B cell (primary cell): ENCODE data around the gene TLR3. TPM values are rescaled to one million over a fixed set of nuclear protein-coding genes. Genes with fewer than 3 reads are reported as not detected.

Source experiments
- ATAC-seq: fragments of 200-7000 bp; cut with Tn5 transposase; one replicate; pipeline ENCODE4 v1.10.0; 2021; ENCODE audit warnings: low read depth, mild to moderate bottlenecking, moderate number of reproducible peaks, moderate library complexity
- CTCF ChIA-PET: fragments of 350-600 bp; sonication (Branson Sonifier 250); formaldehyde crosslinking; loops from one replicate; lab custom pipeline; 2021; ENCODE audit warnings: antibody characterized with exemption, inconsistent platforms; lab: Charles Lee
- POLR2A ChIA-PET: fragments of 350-600 bp; sonication (Branson Sonifier 250); formaldehyde crosslinking; loops from one replicate; lab custom pipeline; 2021; ENCODE audit warnings: antibody characterized with exemption; lab: Charles Lee
- DNase-seq: peaks from one replicate; pipeline ENCODE4 v3.0.0; 2013
- H2AFZ ChIP-seq: 2 replicates; pipeline ENCODE4 v1.6.1; 2012; ENCODE audit warnings: mild to moderate bottlenecking, low read depth, low read length; ENCODE audit not compliant: insufficient read depth, poor library complexity, severe bottlenecking
- H3K27ac ChIP-seq, 2 donors: 1 replicate in 1 of 2; 2 replicates in 1 of 2; pipeline ENCODE4 v1.5.1; 2012 to 2013; ENCODE audit warnings: low read length in 2 of 2, mild to moderate bottlenecking in 2 of 2, moderate library complexity in 1 of 2
- H3K27me3 ChIP-seq, 4 experiments: fragments of 200-600 bp in 1 of 4; sonication (generic) in 1 of 4; replicated peaks in 1 of 4; 1 replicate in 2 of 4; 2 replicates in 2 of 4; pipeline versions ENCODE4 v1.6.1 to v1.7.0; 2013 to 2016; ENCODE audit warnings: low read length in 3 of 4, mild to moderate bottlenecking in 2 of 4, mixed read lengths in 1 of 4, moderate library complexity in 1 of 4; ENCODE audit not compliant: insufficient read depth in 4 of 4, control insufficient read depth in 3 of 4; ENCODE audit errors: control extremely low read depth in 1 of 4
- H3K36me3 ChIP-seq, 2 experiments: replicated peaks in 1 of 2; 1 replicate in 1 of 2; 2 replicates in 1 of 2; pipeline versions ENCODE4 v1.6.1 to v1.7.1; 2013; ENCODE audit warnings: low read length in 1 of 2; ENCODE audit not compliant: insufficient read depth in 2 of 2, control insufficient read depth in 1 of 2; ENCODE audit errors: control extremely low read depth in 1 of 2, extremely low read depth in 1 of 2
- H3K4me1 ChIP-seq, 2 donors: fragments of 200-600 bp in 1 of 2; sonication (generic) in 1 of 2; 1 replicate in 1 of 2; 2 replicates in 1 of 2; pipeline versions ENCODE4 v1.5.1 to v1.6.1; 2013 to 2017; ENCODE audit warnings: low read length in 2 of 2; ENCODE audit not compliant: control insufficient read depth in 2 of 2, insufficient read depth in 2 of 2
- H3K4me2 ChIP-seq: replicated peaks from 2 replicates; pipeline ENCODE3; 2012; ENCODE audit warnings: mild to moderate bottlenecking, low read depth, low read length; ENCODE audit not compliant: poor library complexity, severe bottlenecking
- H3K4me3 ChIP-seq, 5 experiments: fragments of 200-600 bp in 1 of 5; sonication (generic) in 1 of 5; 1 replicate in 3 of 5; 2 replicates in 2 of 5; pipeline versions ENCODE4 v1.5.1 to v1.7.0; 2011 to 2016; ENCODE audit warnings: low read length in 4 of 5, mild to moderate bottlenecking in 4 of 5, low read depth in 2 of 5, control low read depth in 1 of 5, moderate library complexity in 1 of 5; ENCODE audit not compliant: insufficient read depth in 1 of 5; ENCODE audit errors: control extremely low read depth in 1 of 5, extremely low read depth in 1 of 5
- H3K79me2 ChIP-seq: fragments of 200-600 bp; sonication (generic); one replicate; pipeline ENCODE4 v1.6.0; 2016; ENCODE audit warnings: low read length; ENCODE audit not compliant: control insufficient read depth, insufficient read depth
- H3K9ac ChIP-seq: fragments of 200-600 bp; sonication (generic); 2 replicates; pipeline ENCODE4 v1.6.1; 2017; ENCODE audit warnings: mild to moderate bottlenecking, low read length, moderate library complexity
- H3K9me3 ChIP-seq, 3 donors: one replicate each; pipeline versions ENCODE4 v1.6.1 to v1.7.1; 2013; ENCODE audit warnings: low read length in 2 of 3; ENCODE audit not compliant: control insufficient read depth in 2 of 3, insufficient read depth in 1 of 3; ENCODE audit errors: control extremely low read depth in 1 of 3
- H4K20me1 ChIP-seq: 2 replicates; pipeline ENCODE4 v1.6.0; 2012; ENCODE audit warnings: mild to moderate bottlenecking, low read length; ENCODE audit not compliant: insufficient read depth, control insufficient read depth, poor library complexity, severe bottlenecking
- H3K27ac Mint-ChIP-seq: one replicate; pipeline ENCODE4 v1.8.0; 2021; ENCODE audit warnings: mixed read lengths
- H3K27me3 Mint-ChIP-seq: one replicate; pipeline ENCODE4 v1.8.0; 2021; ENCODE audit warnings: mixed read lengths
- H3K4me1 Mint-ChIP-seq: one replicate; pipeline ENCODE4 v1.8.0; 2021; ENCODE audit warnings: mixed read lengths
- H3K4me3 Mint-ChIP-seq: one replicate; pipeline ENCODE4 v1.8.0; 2021; ENCODE audit warnings: mixed read lengths
- H3K9me3 Mint-ChIP-seq: one replicate; pipeline ENCODE4 v1.8.0; 2022; ENCODE audit warnings: mixed read lengths; ENCODE audit not compliant: insufficient read depth
- CTCF ChIP-seq: fragments of 200-600 bp; IDR thresholded peaks from one replicate; pipeline ENCODE4 v1.8.0; 2022; ENCODE audit warnings: antibody characterized with exemption, mild to moderate bottlenecking
- EZH2 ChIP-seq: IDR thresholded peaks from 2 replicates; pipeline ENCODE4 v1.6.1; 2012; ENCODE audit warnings: borderline replicate concordance, low read depth, mild to moderate bottlenecking, moderate library complexity, low read length; ENCODE audit not compliant: insufficient read depth, poor library complexity, severe bottlenecking
- WGBS: methylation state at CpG from one replicate; pipeline ENCODE4 v1.1.5; 2013; ENCODE audit warnings: missing lambda C conversion rate; ENCODE audit not compliant: insufficient coverage; 5-methylcytosine and 5-hydroxymethylcytosine counted together
- intact Hi-C: fragments of 100-400 bp; cut with micrococcal nuclease; formaldehyde crosslinking; loops from one replicate; pipeline ENCODE4 v1.10.0; 2022
- polyA plus RNA-seq: library from polyadenylated mRNA; depleted of rRNA; stranded (reverse); fragments of >200 nt; gene quantifications from 2 replicates; pipeline ENCODE4 v1.2.3, GENCODE V29; 2012
- total RNA-seq, 2 donors: library from RNA; stranded (reverse); fragments of 120-200 nt in 1 of 2; gene quantifications; 1 replicate in 1 of 2; 2 replicates in 1 of 2; pipeline versions ENCODE4 v1.2.3 to v1.2.4, GENCODE V29; 2013 to 2022

The TLR3 gene
- total and polyA plus RNA-seq, 2 donors (not counting 1 experiment from before 2014, with no cell fraction given): not detected

- Histone ChIP-seq H3K79me2 (no peaks in the 10 kb centered on the region), H3K4me2 (no peak overlapping the region), H4K20me1 (no peaks in the 10 kb centered on the region), H3K4me1 (no peaks in the 10 kb centered on the region), H2AFZ (no peak overlapping the region), H3K9me3 (no peaks in the 10 kb centered on the region), H3K9ac (no peak overlapping the region), H3K27ac (no peak overlapping the region), H3K27me3 (peaks cover 0 to 8% (median 1%) of the 10 kb centered on the region in 4 experiments), H3K36me3 (no peaks in the 10 kb centered on the region), H3K4me3 (no peak overlapping the region)
- ChIA-PET POLR2A (no interaction called here), CTCF (no interaction called here)
- Mint-ChIP-seq H3K27me3 (peaks cover 17% of the 10 kb centered on the region), H3K27ac (no peak overlapping the region), H3K4me3 (no peak overlapping the region), H3K9me3 (no peaks in the 10 kb centered on the region), H3K4me1 (no peaks in the 10 kb centered on the region)
- DNase-seq (no peak), ATAC-seq (no peak)
- intact Hi-C loops: no loop called here
- TF ChIP-seq EZH2 (no peak), CTCF (no peak)
- 84% methylated on average over 5 of the region's 11 CpGs for WGBS
Observed at GRCh38 chr4:186051096-186051495, 17.9 kb upstream of the TLR3 start.

GRCh38 chr4:186058253-186058979, 10.5 kb upstream of the TLR3 start:
- ATAC-seq: peak; percentile 89
- POLR2A ChIA-PET: interaction anchor here (0.7 kb wide), 1 partner anchor 1843 kb away, joined by 4 read pairs; no protein-coding TSS in a partner anchor

More at GRCh38 chr4:186058253-186058979, 10.5 kb upstream of the TLR3 start:
- DNase-seq: peak; percentile 52
- peak overlapping the region; percentile 45 for H3K4me3 Mint-ChIP-seq
- intact Hi-C loops: no loop called here
- CTCF ChIA-PET: no interaction called here
- Histone ChIP-seq H3K4me2 (peak overlapping the region; percentile 62), H3K9me3 (peaks cover 0 to 4% (median 0%) of the 10 kb centered on the region in 3 donors), H4K20me1 (no peaks in the 10 kb centered on the region), H3K36me3 (no peaks in the 10 kb centered on the region), H3K79me2 (no peaks in the 10 kb centered on the region), H3K4me1 (peaks cover 14 to 16% of the 10 kb centered on the region in 2 donors), H3K27ac (no peak overlapping the region), H3K9ac (peak overlapping the region; percentile 29), H3K27me3 (peaks cover 0 to 16% (median 12%) of the 10 kb centered on the region in 4 experiments), H3K4me3 (peak overlapping the region in 1 of 5 experiments; percentile 32), H2AFZ (no peak overlapping the region)
- WGBS: 3% methylated on average over 4 of the region's 6 CpGs
- H3K9me3 Mint-ChIP-seq: no peaks in the 10 kb centered on the region
- TF ChIP-seq EZH2 (no peak), CTCF (no peak)
- H3K4me1 Mint-ChIP-seq: peaks cover 22% of the 10 kb centered on the region
- no peak overlapping the region for H3K27ac Mint-ChIP-seq
- H3K27me3 Mint-ChIP-seq: peaks cover 42% of the 10 kb centered on the region
